Fibroblast of the aortic adventitia (primary cell): Measurements from ENCODE around the gene MUC20. TPM values are rescaled to one million over a fixed set of nuclear protein-coding genes. Genes with fewer than 3 reads are reported as not detected.
"Not testable (repeated sequence)": the region's sequence is repeated elsewhere in the genome, so short reads cannot be mapped to it uniquely, and the experiment has no call there.

Experiments
- DNase-seq: peaks from one replicate; pipeline ENCODE4 v3.0.0-alpha.2; 2010; ENCODE audit warnings: low read depth
- H3K4me3 ChIP-seq: 2 replicates; pipeline ENCODE4 v1.5.1; 2011; ENCODE audit warnings: low read depth, mild to moderate bottlenecking, control low read depth, low read length, moderate library complexity
- CTCF ChIP-seq: IDR thresholded peaks from 2 replicates; pipeline ENCODE4 v1.5.1; 2011; ENCODE audit warnings: mild to moderate bottlenecking, low read length, control low read depth, inconsistent platforms; ENCODE audit not compliant: insufficient read depth
- small RNA-seq: library from RNA; depleted of rRNA; stranded (forward); fragments of <200 nt; gene quantifications from one replicate; pipeline ENCODE3, GENCODE V24; 2012
- total RNA-seq: library from RNA; depleted of rRNA; stranded (reverse); fragments of >200 nt; gene quantifications from 2 replicates; pipeline ENCODE4 v1.2.3, GENCODE V29; 2012; ENCODE audit warnings: low replicate concordance

Gene MUC20
- total RNA-seq, 1 donor, result 0.63 TPM

DNA sequence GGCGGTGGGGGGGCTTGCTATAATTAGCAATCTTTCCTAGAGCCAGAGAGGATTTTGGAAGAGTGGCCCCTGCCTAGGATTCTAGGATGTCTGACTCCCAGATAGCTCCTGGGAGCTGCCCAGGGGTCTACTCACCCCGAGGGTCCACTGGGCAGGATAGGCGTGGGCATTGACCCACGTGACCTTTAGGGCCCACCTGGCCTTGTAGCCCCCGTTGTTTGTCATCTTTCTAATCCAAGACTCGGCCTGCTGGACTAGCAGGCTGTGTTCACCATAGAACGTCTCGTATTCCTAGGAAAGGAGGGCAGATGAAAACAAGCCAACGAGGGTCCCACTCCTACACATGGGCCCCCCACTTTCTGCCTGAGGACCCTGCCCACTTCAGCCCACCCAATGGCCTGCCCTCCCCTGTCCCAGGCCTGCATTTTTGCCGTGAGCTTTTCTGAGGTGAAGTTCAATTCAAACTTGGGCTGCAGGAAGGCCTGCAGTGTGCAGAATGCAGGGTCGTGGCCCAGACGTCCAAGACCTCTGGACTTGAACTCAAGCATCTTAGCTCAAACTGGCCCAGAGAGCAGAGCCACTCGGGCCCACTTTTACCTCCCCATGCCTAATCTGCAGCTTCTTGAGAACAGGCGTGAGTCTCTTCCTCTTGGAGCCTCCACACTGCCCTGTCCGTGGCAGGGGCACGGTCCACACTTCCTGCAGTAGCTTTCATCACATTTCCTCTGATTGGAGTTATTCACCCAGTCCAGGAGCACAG lies 49.5 kb downstream of the MUC20 start:
- DNase-seq, result no peak
- TF ChIP-seq CTCF, result no peak
- no peak overlapping the region for H3K4me3 ChIP-seq

GRCh38 chr3:195770841-195771645 lies 50.3 kb downstream of the MUC20 start:
- DNase-seq, H3K4me3 ChIP-seq: not testable (repeated sequence)

- H3K4me3 ChIP-seq, result no peak overlapping the region
- no peak for TF ChIP-seq CTCF
- DNase-seq, result no peak
These were observed 51.0 kb downstream of the MUC20 start for GRCh38 chr3:195771646-195772300.

- DNase-seq, result no peak
- H3K4me3 ChIP-seq, result no peak overlapping the region
- no peak for TF ChIP-seq CTCF
These were observed 53.3 kb downstream of the MUC20 start for GRCh38 chr3:195773956-195774537.

DNA sequence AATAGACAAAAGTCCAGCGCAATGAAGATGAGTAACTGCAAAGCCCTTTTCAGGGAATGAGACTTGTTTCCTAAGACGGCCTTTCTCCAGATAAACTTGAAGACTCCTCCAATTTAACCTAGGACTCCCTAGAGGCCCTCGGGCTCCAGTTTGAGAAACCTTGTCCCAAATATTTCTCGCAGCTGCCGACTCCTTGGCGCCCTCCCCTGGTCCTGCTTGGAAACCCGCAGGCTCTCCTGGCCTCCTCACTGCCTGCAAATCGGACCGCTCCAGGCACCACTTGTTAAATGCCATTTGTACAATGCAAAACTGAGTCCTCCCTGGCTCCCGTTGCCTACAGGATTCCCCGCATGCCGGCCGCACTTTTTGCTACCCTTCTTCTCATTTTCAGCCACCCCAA lies 54.1 kb downstream of the MUC20 start:
- H3K4me3 ChIP-seq, result no peak overlapping the region
- DNase-seq, result peak; percentile 46
- TF ChIP-seq CTCF, result peak; percentile 69

DNA sequence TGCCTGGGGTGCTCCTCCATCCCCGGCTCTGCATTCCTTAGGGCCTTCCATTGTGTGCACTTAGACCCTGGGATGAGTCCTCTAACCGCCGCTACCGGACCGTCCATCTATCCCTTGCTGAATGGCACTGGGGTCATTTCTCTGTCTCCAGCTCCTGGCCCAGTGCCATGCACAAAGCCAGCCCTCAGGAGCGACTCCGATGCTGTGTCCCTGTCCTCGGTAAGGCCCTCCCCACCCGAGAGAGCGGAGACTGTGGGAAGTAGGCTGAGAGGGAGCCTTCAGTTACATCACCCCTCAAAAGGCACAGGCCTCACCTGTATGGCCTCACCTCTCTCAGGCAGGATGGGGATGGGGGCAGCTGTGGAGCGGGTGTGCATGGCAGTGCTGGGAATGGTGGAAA lies 57.2 kb downstream of the MUC20 start:
- H3K4me3 ChIP-seq, result no peak overlapping the region
- DNase-seq, result no peak
- no peak for TF ChIP-seq CTCF

DNA sequence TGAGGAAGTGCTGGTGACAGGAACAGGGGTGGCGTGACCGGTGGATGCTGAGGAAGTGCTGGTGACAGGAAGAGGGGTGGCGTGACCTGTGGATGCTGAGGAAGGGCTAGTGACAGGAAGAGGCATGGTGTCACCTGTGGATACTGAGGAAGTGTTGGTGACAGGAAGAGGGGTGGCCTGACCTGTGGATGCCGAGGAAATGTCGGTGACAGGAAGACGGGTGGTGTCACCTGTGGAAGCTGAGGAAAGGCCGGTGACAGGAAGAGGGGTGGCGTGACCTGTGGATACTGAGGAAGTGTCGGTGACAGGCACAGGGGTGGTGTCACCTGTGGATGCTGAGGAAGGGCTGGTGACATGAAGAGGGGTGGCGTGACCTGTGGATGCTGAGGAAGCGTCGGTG lies 60.5 kb downstream of the MUC20 start:
- H3K4me3 ChIP-seq, DNase-seq: not testable (repeated sequence)

Small RNA genes within 50 kb of the gene (small RNA-seq; reads per million reads assigned to genes)
- not detected for gene MIR570

Other genes starting within 250 kb of the MUC20 start
- 60.1 and 126 TPM in 2 replicates for gene PPP1R2, start 177.7 kb upstream of the MUC20 start, total RNA-seq
- 2.9 and 33.3 TPM in 2 replicates for gene APOD, start 137.0 kb upstream of the MUC20 start, total RNA-seq
- gene MUC4, start 91.0 kb downstream of the MUC20 start, total RNA-seq, result not detected in 2 replicates
- 7.1 and 10.8 TPM in 2 replicates for gene TNK2, start 187.6 kb downstream of the MUC20 start, total RNA-seq